Epidermal melanocyte (primary cell): ENCODE results near the gene PEF1.

ENCODE experiments used
- DNase-seq: peaks from one replicate; pipeline ENCODE4 v3.0.0; 2011; ENCODE audit warnings: low spot score; ENCODE audit not compliant: insufficient read length

The PEF1 gene

GRCh38 chr1:31671561-31672201 lies 27.0 kb upstream of the PEF1 start:
- no peak for DNase-seq

DNA sequence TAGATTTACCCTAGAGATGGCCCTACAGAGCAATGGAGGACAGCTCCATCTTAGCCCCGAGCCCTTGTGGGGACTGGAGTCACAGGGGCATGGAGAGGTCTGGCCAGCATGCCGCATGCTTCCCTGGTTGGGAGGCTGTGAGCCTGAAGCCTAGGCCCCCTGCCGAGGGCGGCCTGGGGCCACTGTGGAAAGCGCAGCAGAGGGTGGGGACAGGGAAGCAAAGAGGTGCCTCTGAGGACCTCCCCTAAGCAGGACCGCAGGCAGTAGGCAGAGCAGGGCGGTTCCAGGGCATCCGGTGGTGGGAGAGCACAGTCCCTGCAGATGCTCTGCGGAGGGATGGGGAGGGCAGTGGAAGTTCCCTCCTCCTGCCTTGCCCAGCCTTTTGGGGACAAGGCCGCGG lies 26.5 kb upstream of the PEF1 start:
- DNase-seq: no peak

- no peak for DNase-seq
Measured at GRCh38 chr1:31670593-31670964, 25.9 kb upstream of the PEF1 start.

- no peak for DNase-seq
Measured at GRCh38 chr1:31669786-31670592, 25.3 kb upstream of the PEF1 start.

GRCh38 chr1:31669433-31669785 lies 24.7 kb upstream of the PEF1 start:
- DNase-seq: no peak

DNA sequence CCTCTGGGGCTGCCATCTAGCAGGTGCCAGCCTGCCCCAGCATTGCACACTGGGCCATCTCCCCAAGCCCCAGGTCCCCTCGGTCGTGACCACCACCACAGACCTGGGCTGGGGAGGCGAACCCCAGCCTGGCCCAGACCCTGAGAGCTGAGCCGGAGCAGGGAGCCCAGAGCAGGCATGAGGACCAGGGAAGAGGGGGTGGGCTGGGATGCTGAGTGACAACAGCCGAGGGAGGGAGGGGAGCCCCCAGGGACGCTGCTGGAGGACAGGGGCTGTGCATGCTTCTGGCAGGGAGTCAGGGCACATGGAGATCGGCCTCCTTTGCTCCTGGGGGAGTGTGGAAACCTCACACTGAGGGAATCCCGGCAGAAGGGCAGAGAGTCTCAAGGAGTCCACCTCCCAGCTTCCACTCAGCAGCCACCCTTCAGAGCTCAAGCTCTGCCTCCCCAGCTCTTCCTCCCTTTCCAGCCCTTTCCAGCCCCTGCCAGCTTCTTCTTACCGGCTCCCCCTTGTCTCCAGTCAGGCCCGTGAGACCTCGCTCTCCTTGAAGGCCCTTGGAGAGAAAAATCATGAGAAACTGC lies 23.7 kb upstream of the PEF1 start:
- no peak for DNase-seq

DNA sequence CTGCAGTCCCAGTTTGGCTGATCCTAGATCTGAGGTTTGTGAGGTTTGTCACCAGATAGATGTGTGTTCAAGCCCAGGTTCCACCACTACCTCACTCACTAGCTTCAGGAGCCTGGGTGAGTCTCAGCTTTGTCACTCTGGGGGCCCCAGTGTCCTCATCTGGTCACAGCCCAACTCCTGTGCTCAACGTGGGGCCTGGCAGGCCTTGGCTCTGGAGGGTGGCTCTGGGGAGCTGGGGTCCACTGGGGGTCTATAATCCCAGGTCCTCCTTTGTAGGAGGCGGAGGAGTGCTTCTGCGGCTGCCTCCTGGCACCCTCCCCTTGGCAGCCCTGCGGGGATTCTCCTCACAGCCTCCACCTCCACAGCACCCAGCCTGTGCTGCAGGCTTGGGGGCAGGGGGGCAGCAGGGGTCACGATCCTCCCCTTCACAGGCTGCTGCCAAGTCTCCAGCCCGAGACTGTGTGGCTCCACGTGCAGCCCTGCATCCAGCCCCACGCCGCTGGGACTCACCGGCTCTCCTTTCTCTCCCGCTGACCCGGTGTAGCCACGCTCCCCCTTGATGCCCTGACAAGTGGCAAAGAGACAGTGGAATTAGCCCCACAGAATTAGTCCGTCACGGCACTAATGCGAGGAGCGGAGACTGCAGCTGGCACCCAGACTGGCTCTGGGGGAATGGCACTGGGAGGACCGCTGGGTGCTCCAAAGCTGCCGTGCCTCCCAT lies 22.5 kb upstream of the PEF1 start:
- no peak for DNase-seq

DNA sequence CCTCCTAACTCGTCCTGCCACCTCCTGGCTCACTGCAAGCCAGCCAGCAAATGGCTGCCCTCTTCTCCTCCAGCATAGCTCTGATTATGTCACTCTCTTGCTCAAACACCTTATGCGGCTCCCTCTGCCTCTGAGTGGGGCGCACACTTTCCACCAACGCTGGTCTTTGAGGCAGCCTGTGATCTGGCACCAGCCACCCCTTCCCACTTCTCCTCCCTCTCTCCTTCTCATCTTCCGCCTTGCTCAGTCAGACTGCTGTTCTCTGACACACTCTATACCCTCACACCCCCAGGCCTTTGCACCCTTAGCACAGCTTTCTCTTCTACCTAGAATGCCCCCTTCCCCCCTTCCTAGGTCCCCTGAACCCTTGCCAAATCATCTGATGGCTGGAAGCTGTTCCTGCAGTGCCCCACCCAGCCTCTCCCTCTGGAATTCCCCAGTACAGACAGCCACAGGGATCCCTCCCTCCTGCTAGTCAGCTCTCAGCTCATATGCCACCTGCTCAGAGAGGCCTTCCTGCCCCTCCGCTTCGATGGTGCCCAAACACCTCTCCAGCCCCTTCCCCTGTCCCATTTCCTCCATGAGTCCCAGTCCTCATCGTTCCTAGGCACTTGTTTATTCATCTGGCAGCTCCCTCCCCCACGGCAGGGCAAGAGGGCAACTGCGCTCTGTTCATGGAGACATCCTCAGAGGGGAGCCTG lies 21.7 kb upstream of the PEF1 start:
- no peak for DNase-seq

GRCh38 chr1:31665234-31665878 lies 20.7 kb upstream of the PEF1 start:
- no peak for DNase-seq

DNA sequence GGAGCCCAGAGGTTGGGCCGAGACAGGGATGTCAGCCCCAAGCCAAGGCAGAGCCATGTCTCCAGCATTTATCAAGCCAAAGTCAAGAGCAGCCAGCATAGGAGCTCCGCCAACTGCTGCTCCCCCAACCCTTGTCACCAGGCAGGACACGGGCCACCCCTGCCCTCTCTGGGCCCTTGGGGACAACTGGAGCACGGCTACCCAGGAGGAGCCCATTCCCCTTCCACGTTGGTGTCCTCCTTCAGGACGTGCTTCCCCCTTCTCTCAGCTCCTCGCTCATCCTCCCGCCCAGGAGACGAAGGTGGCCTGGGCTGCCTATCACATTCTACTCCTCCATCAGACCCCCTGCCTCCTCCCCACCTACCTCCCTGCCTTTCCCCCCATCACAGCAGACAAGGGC lies 19.9 kb upstream of the PEF1 start:
- no peak for DNase-seq

- peak; percentile 79 for DNase-seq
Measured at GRCh38 chr1:31663622-31664452, 19.2 kb upstream of the PEF1 start.

GRCh38 chr1:31662463-31662862 lies 17.8 kb upstream of the PEF1 start:
- no peak for DNase-seq

GRCh38 chr1:31661856-31662255 lies 17.2 kb upstream of the PEF1 start:
- no peak for DNase-seq

GRCh38 chr1:31660871-31661455 lies 16.3 kb upstream of the PEF1 start:
- no peak for DNase-seq

- no peak for DNase-seq
Measured at GRCh38 chr1:31659889-31660288, 15.2 kb upstream of the PEF1 start.

GRCh38 chr1:31658721-31659120 lies 14.0 kb upstream of the PEF1 start:
- no peak for DNase-seq

GRCh38 chr1:31657972-31658510 lies 13.4 kb upstream of the PEF1 start:
- DNase-seq: no peak

DNA sequence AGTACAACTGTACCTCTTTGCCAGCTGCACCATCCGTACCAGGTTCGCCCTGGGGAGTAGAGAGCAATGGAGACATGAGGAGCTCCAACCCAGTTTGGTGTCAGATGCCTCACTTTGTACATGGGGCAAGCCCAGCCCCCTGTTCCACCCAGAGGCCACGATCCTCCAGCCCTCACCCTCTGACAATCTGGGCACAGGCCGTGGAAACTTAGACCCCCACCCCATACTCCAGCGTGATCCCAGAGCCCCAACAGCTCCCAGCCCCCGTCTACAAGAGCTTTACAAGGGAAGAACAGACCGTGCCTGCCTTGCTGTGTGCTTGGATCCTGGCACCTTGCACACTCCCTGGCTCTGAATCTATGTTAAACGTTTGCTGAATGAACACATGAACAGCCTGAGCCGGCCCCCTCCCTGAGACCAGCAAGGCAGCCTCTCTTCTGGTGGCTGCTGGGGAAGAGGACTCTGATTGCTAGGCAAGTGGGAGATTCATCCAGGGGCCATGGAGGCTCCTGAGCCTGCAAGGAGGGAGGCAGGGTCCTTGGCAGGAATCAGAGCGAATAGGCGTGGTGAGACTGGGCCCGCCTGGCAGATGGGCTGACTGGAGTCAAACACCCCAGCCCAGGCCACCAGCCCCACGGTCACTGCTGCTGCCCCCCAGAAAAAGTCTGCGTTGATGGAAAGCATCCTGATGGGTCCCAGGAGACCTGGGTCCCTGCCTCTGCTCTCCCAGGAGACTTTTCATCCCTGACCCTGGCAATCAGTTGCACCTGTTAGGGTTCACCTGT lies 12.5 kb upstream of the PEF1 start:
- DNase-seq: no peak

DNA sequence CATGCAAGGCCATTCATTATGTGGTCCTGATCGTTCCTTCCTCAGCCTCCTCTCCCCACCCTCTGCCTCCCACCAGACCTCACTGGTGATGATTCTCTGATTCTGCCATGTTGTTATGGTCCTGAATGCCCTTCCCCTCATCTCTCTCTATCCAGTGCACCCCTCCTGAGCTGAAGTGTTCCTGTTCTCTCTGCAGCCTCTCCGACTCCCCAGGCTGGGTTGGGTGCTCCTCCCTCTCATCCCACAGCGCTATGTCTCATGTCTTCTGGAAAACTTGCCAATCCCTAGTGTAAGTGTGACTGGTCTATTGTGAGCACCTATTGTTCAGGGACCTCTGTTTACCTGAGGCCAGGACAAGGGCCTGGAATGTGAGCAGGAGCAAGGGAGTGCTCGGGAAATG lies 11.1 kb upstream of the PEF1 start:
- DNase-seq: no peak
